HCT116 (cell line): ENCODE data around the gene TRIM69. TPM values are rescaled to one million over a fixed set of nuclear protein-coding genes. Genes with fewer than 3 reads are reported as not detected.
A peak's percentile ranks its signal among the peaks of the same experiment; 100 is the strongest.

Experiments
- ATAC-seq: fragments of 200-7000 bp; cut with Tn5 transposase; 2 replicates; pipeline ENCODE4 v1.9.1; 2020; ENCODE audit warnings: mild to moderate bottlenecking, moderate library complexity
- BruUV-seq: library from RNA; stranded (reverse); fragments of 400-500 nt; replicated peaks from 2 replicates; lab custom pipeline; 2021; lab: Mats Ljungman, UMichigan
- CTCF ChIA-PET: fragments of 300-600 bp; sonication (Branson Sonifier 250); formaldehyde crosslinking; loops from one replicate; lab custom pipeline; 2021; ENCODE audit warnings: antibody characterized with exemption; lab: Charles Lee
- POLR2A ChIA-PET: fragments of 300-600, 350-600 bp; sonication (Branson Sonifier 250); formaldehyde crosslinking; loops from one replicate; lab custom pipeline; 2021; ENCODE audit warnings: antibody characterized with exemption; lab: Charles Lee
- RAD21 ChIA-PET, 2 experiments: fragments of 300-600 bp; sonication (Branson Sonifier 250); formaldehyde crosslinking; loops; one replicate each; lab custom pipeline; 2023; ENCODE audit warnings: low total read pairs in 2 of 2; ENCODE audit not compliant: uncharacterized antibody in 2 of 2, unreplicated experiment in 2 of 2, low non-redundant PET in 1 of 2; lab: Charles Lee
- DNase-seq: peaks from one replicate; pipeline ENCODE4 v3.0.0-alpha.2; 2010; ENCODE audit warnings: low read depth, low spot score
- H2AFZ ChIP-seq: fragments of 200-600 bp; shearing (Covaris generic), sonication (generic); 2 replicates; pipeline ENCODE4 v1.6.1; 2017; ENCODE audit warnings: low read depth, mixed run types, mixed read lengths, antibody characterized with exemption, low read length; ENCODE audit not compliant: poor library complexity, severe bottlenecking
- H3K27ac ChIP-seq: 2 replicates; pipeline ENCODE4 v1.5.1; 2012; ENCODE audit warnings: low read depth, low read length
- H3K27me3 ChIP-seq: fragments of 200-600 bp; sonication (generic); 2 replicates; pipeline ENCODE4 v1.6.1; 2016; ENCODE audit warnings: mixed run types, low read length, mixed read lengths; ENCODE audit not compliant: insufficient read depth
- H3K36me3 ChIP-seq, 2 experiments: fragments of 200-500 bp in 1 of 2; fragments of 200-600 bp in 1 of 2; sonication (Bioruptor generic) in 1 of 2; sonication (generic) in 1 of 2; 2 replicates each; pipeline versions ENCODE4 v1.5.1 to v1.6.1; 2014 to 2016; ENCODE audit warnings: low read length in 2 of 2, inconsistent platforms in 1 of 2, mixed read lengths in 1 of 2, mixed run types in 1 of 2; ENCODE audit not compliant: insufficient read depth in 2 of 2, control insufficient read depth in 1 of 2
- H3K4me1 ChIP-seq, 2 experiments: fragments of 200-600 bp in 1 of 2; sonication (generic) in 1 of 2; 2 replicates each; pipeline versions ENCODE4 v1.5.1 to v1.6.1; 2012 to 2017; ENCODE audit warnings: low read length in 2 of 2, inconsistent platforms in 1 of 2, mild to moderate bottlenecking in 1 of 2, mixed read lengths in 1 of 2, mixed run types in 1 of 2, moderate library complexity in 1 of 2; ENCODE audit not compliant: insufficient read depth in 2 of 2, control insufficient read depth in 1 of 2
- H3K4me2 ChIP-seq: fragments of 200-600 bp; sonication (generic); 2 replicates; pipeline ENCODE4 v1.6.1; 2017; ENCODE audit warnings: mixed run types, low read length, mixed read lengths
- H3K4me3 ChIP-seq, 2 experiments: fragments of 200-600 bp in 1 of 2; sonication (generic) in 1 of 2; replicated peaks in 1 of 2; 2 replicates each; pipeline ENCODE4 v1.5.1; 2011 to 2016; ENCODE audit warnings: low read length in 2 of 2, control low read depth in 1 of 2, low read depth in 1 of 2, mild to moderate bottlenecking in 1 of 2, mixed read lengths in 1 of 2, mixed run types in 1 of 2
- H3K79me2 ChIP-seq: fragments of 200-600 bp; sonication (generic); 2 replicates; pipeline ENCODE4 v1.6.1; 2017; ENCODE audit warnings: mild to moderate bottlenecking, mixed run types, low read length, moderate library complexity, mixed read lengths; ENCODE audit not compliant: insufficient read depth
- H3K9ac ChIP-seq: fragments of 200-600 bp; sonication (generic); 2 replicates; pipeline ENCODE4 v1.6.1; 2016; ENCODE audit warnings: low read length, mixed read lengths
- H3K9me2 ChIP-seq: fragments of 200-600 bp; sonication (generic), shearing (Covaris generic); 2 replicates; pipeline ENCODE4 v1.6.1; 2017; ENCODE audit warnings: mixed run types, mild to moderate bottlenecking, moderate library complexity; ENCODE audit not compliant: insufficient read depth
- H3K9me3 ChIP-seq, 2 experiments: fragments of 200-500 bp in 1 of 2; fragments of 200-600 bp in 1 of 2; sonication (Bioruptor generic) in 1 of 2; sonication (generic) in 1 of 2; 2 replicates each; pipeline ENCODE4 v1.6.1; 2014 to 2017; ENCODE audit warnings: low read length in 2 of 2, mixed read lengths in 2 of 2, inconsistent platforms in 1 of 2, low read depth in 1 of 2, mild to moderate bottlenecking in 1 of 2, mixed run types in 1 of 2, moderate library complexity in 1 of 2; ENCODE audit not compliant: control insufficient read depth in 1 of 2, insufficient read depth in 1 of 2
- H4K20me1 ChIP-seq: fragments of 200-600 bp; sonication (generic), shearing (Covaris generic); 2 replicates; pipeline ENCODE4 v1.6.1; 2017; ENCODE audit warnings: mixed run types, mild to moderate bottlenecking, moderate library complexity; ENCODE audit not compliant: insufficient read depth
- ATF3 ChIP-seq: IDR thresholded peaks from 2 replicates; pipeline ENCODE4 v1.6.1; 2012
- ELF1 ChIP-seq: IDR thresholded peaks from 2 replicates; pipeline ENCODE4 v1.6.1; 2012; ENCODE audit warnings: low read depth, borderline replicate concordance
- JUND ChIP-seq: IDR thresholded peaks from 2 replicates; pipeline ENCODE4 v1.6.1; 2012
- POLR2A ChIP-seq: IDR thresholded peaks from 2 replicates; pipeline ENCODE4 v1.7.0; 2011; ENCODE audit warnings: borderline replicate concordance; ENCODE audit not compliant: insufficient read depth, insufficient read length; ENCODE audit errors: extremely low read depth
- POLR2AphosphoS5 ChIP-seq: IDR thresholded peaks from 2 replicates; pipeline ENCODE4 v1.6.1; 2011; ENCODE audit warnings: mild to moderate bottlenecking, low read depth, low read length, moderate library complexity
- SIN3A ChIP-seq: IDR thresholded peaks from 2 replicates; pipeline ENCODE4 v1.6.1; 2012; ENCODE audit warnings: low read depth
- TCF7L2 ChIP-seq: IDR thresholded peaks from 2 replicates; pipeline ENCODE4 v1.7.0; 2011; ENCODE audit warnings: borderline replicate concordance, inconsistent platforms; ENCODE audit not compliant: insufficient read depth, insufficient read length; ENCODE audit errors: extremely low read depth
- intact Hi-C: fragments of 100-400 bp; cut with micrococcal nuclease; formaldehyde crosslinking; loops from 2 replicates; pipeline ENCODE4 v1.10.0; 2022
- total RNA-seq: library from RNA; stranded (reverse); gene quantifications from one replicate; pipeline ENCODE4 v1.2.1, GENCODE V29; 2021; ENCODE audit not compliant: unreplicated experiment

Gene TRIM69
- total RNA-seq, 1 experiment from 2014 or later: 13.0 TPM

GRCh38 chr15:44711096-44711742 lies 25.1 kb upstream of the TRIM69 start, which contains the start of the genes B2M and PATL2 (continued):
- TF ChIP-seq JUND (no peak), ATF3 (no peak), POLR2AphosphoS5 (peak; percentile 100), ELF1 (no peak)
- TF ChIP-seq, all 23 proteins: peak for 6

- BruUV-seq: TSS peak; percentile 65
- Histone ChIP-seq H3K4me2 (peak overlapping the region; percentile 83), H3K79me2 (peaks cover 41% of the 10 kb centered on the region), H3K9me2 (no peaks in the 10 kb centered on the region), H3K9ac (peak overlapping the region; percentile 74), H3K27ac (peak overlapping the region; percentile 69), H3K9me3 (no peaks in the 10 kb centered on the region), H3K27me3 (no peaks in the 10 kb centered on the region), H3K4me1 (peaks cover 11 to 25% of the 10 kb centered on the region in 2 experiments; a peak in 3 of 4 replicates), H4K20me1 (no peaks in the 10 kb centered on the region), H3K36me3 (peaks cover 16 to 19% of the 10 kb centered on the region in 2 experiments; a peak in 3 of 4 replicates), H2AFZ (no peak overlapping the region), H3K4me3 (peak overlapping the region; percentile 84 to 93)
- ATAC-seq (peak; percentile 45), DNase-seq (no peak)
- ChIA-PET CTCF (interaction anchor here (1.0 to 3.6 kb wide), 5 partner anchors 16 to 48 kb away, joined by 6 to 30 read pairs (median 18); partner anchors contain the start of genes SPG11 and TRIM69), POLR2A (interaction anchor here (0.5 to 7.0 kb wide), 13 partner anchors 10 to 175 kb away, joined by 3 to 106 read pairs (median 5); partner anchors contain the start of genes EIF3J, SPG11 and TRIM69), RAD21 (interaction anchor here (0.7 to 1.1 kb wide), 3 partner anchors 48 to 49 kb away, joined by 3 to 5 read pairs (median 5); partner anchors contain the start of gene SPG11 (in 2 of the 2))
- intact Hi-C loops: loop anchor here (1.0 kb wide), 1 partner anchor 49 kb away; the partner anchor contains the start of gene SPG11
- TF ChIP-seq TCF7L2 (no peak), POLR2AphosphoS5 (no peak), SIN3A (no peak), POLR2A (no peak)
These were observed 24.5 kb upstream of the TRIM69 start for GRCh38 chr15:44711743-44712345.
